MM.1S (cell line): ENCODE measurements around the gene GGT6.

Experiments
- DNase-seq: peaks from one replicate; pipeline ENCODE4 v3.0.0-alpha.2; 2015
- H2AFZ ChIP-seq: fragments of 300-600 bp; sonication (generic); 2 replicates; pipeline ENCODE4 v1.6.0; 2016; ENCODE audit warnings: antibody characterized with exemption, low read length
- H3F3A ChIP-seq: fragments of 300-600 bp; sonication (generic); 2 replicates; pipeline ENCODE4 v1.6.1; 2016; ENCODE audit warnings: mild to moderate bottlenecking, antibody characterized with exemption, low read length, moderate library complexity, mixed read lengths; ENCODE audit not compliant: insufficient read depth
- H3K27ac ChIP-seq: fragments of 300-600 bp; sonication (generic); 2 replicates; pipeline ENCODE4 v1.5.1; 2016; ENCODE audit warnings: mild to moderate bottlenecking, low read length
- H3K27me3 ChIP-seq: fragments of 300-600 bp; sonication (generic); replicated peaks from 2 replicates; pipeline ENCODE4 v1.6.0; 2016; ENCODE audit warnings: low read length; ENCODE audit not compliant: insufficient read depth
- H3K36me3 ChIP-seq: fragments of 300-600 bp; sonication (generic); replicated peaks from 2 replicates; pipeline ENCODE4 v1.6.1; 2016; ENCODE audit warnings: mild to moderate bottlenecking, low read length, mixed read lengths; ENCODE audit not compliant: insufficient read depth
- H3K4me1 ChIP-seq: fragments of 300-600 bp; sonication (generic); 2 replicates; pipeline ENCODE4 v1.6.1; 2016; ENCODE audit warnings: low read length, mixed read lengths
- H3K4me2 ChIP-seq: fragments of 300-600 bp; sonication (generic); 2 replicates; pipeline ENCODE4 v1.6.0; 2016; ENCODE audit warnings: low read depth, low read length
- H3K4me3 ChIP-seq: fragments of 300-600 bp; sonication (generic); 2 replicates; pipeline ENCODE4 v1.5.1; 2016; ENCODE audit warnings: low read length, mixed read lengths
- H3K79me2 ChIP-seq: fragments of 300-600 bp; sonication (generic); 2 replicates; pipeline ENCODE4 v1.6.1; 2016; ENCODE audit warnings: mixed run types, low read length, mixed read lengths
- H3K9ac ChIP-seq: fragments of 300-600 bp; sonication (generic); 2 replicates; pipeline ENCODE4 v1.6.1; 2016; ENCODE audit warnings: low read length, mixed read lengths
- H3K9me2 ChIP-seq: fragments of 300-600 bp; sonication (generic); replicated peaks from 2 replicates; pipeline ENCODE4 v1.6.1; 2016; ENCODE audit warnings: mild to moderate bottlenecking, low read length, mixed read lengths; ENCODE audit not compliant: insufficient read depth
- H3K9me3 ChIP-seq: fragments of 300-600 bp; sonication (generic); replicated peaks from 2 replicates; pipeline ENCODE4 v1.6.1; 2016; ENCODE audit warnings: mild to moderate bottlenecking, low read length, mixed read lengths; ENCODE audit not compliant: insufficient read depth
- H4K20me1 ChIP-seq: fragments of 300-600 bp; sonication (generic); 2 replicates; pipeline ENCODE4 v1.6.1; 2016; ENCODE audit warnings: mild to moderate bottlenecking, low read length, moderate library complexity, mixed read lengths; ENCODE audit not compliant: insufficient read depth
- EZH2 ChIP-seq: fragments of 300-600 bp; sonication (generic); optimal IDR thresholded peaks from 2 replicates; pipeline ENCODE3; 2017; ENCODE audit warnings: low read depth, mild to moderate bottlenecking, antibody characterized with exemption, low read length, mixed read lengths
- EZH2phosphoT487 ChIP-seq: fragments of 300-600 bp; sonication (generic); IDR thresholded peaks from 2 replicates; pipeline ENCODE4 v1.6.1; 2018; ENCODE audit warnings: antibody characterized with exemption, low read length
- TF ChIP-seq, protein P1 (sequence below): fragments of 300-600 bp; sonication (generic); IDR thresholded peaks from 2 replicates; pipeline ENCODE4 v1.5.1; 2016; ENCODE audit warnings: antibody characterized with exemption, low read length, mixed read lengths

Gene GGT6

DNA sequence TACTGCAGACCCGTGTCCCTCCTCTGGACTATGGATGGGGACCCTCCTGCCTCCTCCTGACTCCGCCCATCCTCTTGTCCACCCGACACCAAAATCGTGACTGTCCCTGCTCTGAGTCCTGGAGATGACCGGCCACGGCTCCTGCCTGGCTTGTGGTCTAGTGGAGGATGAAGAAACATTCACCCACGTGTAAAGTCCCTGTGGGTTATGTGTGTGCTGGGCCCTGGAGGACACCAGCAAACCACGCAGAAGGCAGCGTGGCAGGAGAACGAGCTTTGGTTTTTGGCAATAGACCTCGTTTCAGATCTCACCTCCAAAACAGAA lies 49.8 kb downstream of the GGT6 start:
- Histone ChIP-seq H3K9me2 (no peaks in the 10 kb centered on the region), H3K27me3 (no peaks in the 10 kb centered on the region), H2AFZ (no peak overlapping the region), H3F3A (no peaks in the 10 kb centered on the region), H3K27ac (no peak overlapping the region), H4K20me1 (no peaks in the 10 kb centered on the region), H3K4me1 (0 out of 2 replicates have a peak, but pooled peaks cover under 1% of the 10 kb centered on the region), H3K9me3 (no peaks in the 10 kb centered on the region), H3K36me3 (no peaks in the 10 kb centered on the region), H3K9ac (no peak overlapping the region), H3K4me3 (no peak overlapping the region), H3K79me2 (0 out of 2 replicates have a peak, but pooled peaks cover 5% of the 10 kb centered on the region), H3K4me2 (no peak overlapping the region)
- TF ChIP-seq EZH2 (no peak), EZH2phosphoT487 (no peak)
- TF ChIP-seq, protein P1, sequence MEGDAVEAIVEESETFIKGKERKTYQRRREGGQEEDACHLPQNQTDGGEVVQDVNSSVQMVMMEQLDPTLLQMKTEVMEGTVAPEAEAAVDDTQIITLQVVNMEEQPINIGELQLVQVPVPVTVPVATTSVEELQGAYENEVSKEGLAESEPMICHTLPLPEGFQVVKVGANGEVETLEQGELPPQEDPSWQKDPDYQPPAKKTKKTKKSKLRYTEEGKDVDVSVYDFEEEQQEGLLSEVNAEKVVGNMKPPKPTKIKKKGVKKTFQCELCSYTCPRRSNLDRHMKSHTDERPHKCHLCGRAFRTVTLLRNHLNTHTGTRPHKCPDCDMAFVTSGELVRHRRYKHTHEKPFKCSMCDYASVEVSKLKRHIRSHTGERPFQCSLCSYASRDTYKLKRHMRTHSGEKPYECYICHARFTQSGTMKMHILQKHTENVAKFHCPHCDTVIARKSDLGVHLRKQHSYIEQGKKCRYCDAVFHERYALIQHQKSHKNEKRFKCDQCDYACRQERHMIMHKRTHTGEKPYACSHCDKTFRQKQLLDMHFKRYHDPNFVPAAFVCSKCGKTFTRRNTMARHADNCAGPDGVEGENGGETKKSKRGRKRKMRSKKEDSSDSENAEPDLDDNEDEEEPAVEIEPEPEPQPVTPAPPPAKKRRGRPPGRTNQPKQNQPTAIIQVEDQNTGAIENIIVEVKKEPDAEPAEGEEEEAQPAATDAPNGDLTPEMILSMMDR: no peak
- no peak for DNase-seq

- no peaks in the 10 kb centered on the region for H3K9me2 ChIP-seq
- no peaks in the 10 kb centered on the region for H4K20me1 ChIP-seq
- no peaks in the 10 kb centered on the region for H3K9me3 ChIP-seq
- DNase-seq: no peak
- TF ChIP-seq EZH2 (no peak), EZH2phosphoT487 (no peak)
- TF ChIP-seq, protein P1: no peak
- H3K79me2 ChIP-seq: 0 out of 2 replicates have a peak, but pooled peaks cover 5% of the 10 kb centered on the region
- no peaks in the 10 kb centered on the region for H3F3A ChIP-seq
- H3K4me3 ChIP-seq: no peak overlapping the region
- H3K4me2 ChIP-seq: no peak overlapping the region
- H3K27ac ChIP-seq: no peak overlapping the region
- no peak overlapping the region for H2AFZ ChIP-seq
- H3K27me3 ChIP-seq: no peaks in the 10 kb centered on the region
- no peak overlapping the region for H3K9ac ChIP-seq
- peaks cover 5% of the 10 kb centered on the region; the same call in 1 of the 2 replicates for H3K4me1 ChIP-seq
- no peaks in the 10 kb centered on the region for H3K36me3 ChIP-seq
Measured at GRCh38 chr17:4509923-4510617, 50.3 kb downstream of the GGT6 start.

GRCh38 chr17:4509401-4509800 lies 51.0 kb downstream of the GGT6 start:
- H3K27me3 ChIP-seq: no peaks in the 10 kb centered on the region
- H3K4me2 ChIP-seq: no peak overlapping the region

More at GRCh38 chr17:4509401-4509800, 51.0 kb downstream of the GGT6 start:
- Histone ChIP-seq H3K4me3 (no peak overlapping the region), H3K79me2 (0 out of 2 replicates have a peak, but pooled peaks cover 5% of the 10 kb centered on the region), H3K9me3 (no peaks in the 10 kb centered on the region), H3K27ac (no peak overlapping the region), H3K36me3 (no peaks in the 10 kb centered on the region), H3K9ac (no peak overlapping the region), H2AFZ (no peak overlapping the region), H3K4me1 (peaks cover 11% of the 10 kb centered on the region), H3K9me2 (no peaks in the 10 kb centered on the region), H4K20me1 (no peaks in the 10 kb centered on the region), H3F3A (peaks cover 3% of the 10 kb centered on the region; the same call in 1 of the 2 replicates)
- no peak for TF ChIP-seq EZH2phosphoT487
- TF ChIP-seq, protein P1: no peak
- no peak for TF ChIP-seq EZH2
- peak; percentile 19 for DNase-seq
